Endothelial cell (in vitro differentiated cells): ENCODE results near the gene C12orf75. TPM values are rescaled to one million over a fixed set of nuclear protein-coding genes. Genes with fewer than 3 reads are reported as not detected.

Experiments
- DNase-seq: peaks from one replicate; pipeline ENCODE4 v3.0.0; 2021; ENCODE audit warnings: low spot score
- H3K27ac Mint-ChIP-seq: one replicate; pipeline ENCODE4 v1.8.0; 2021; ENCODE audit warnings: mixed read lengths, inconsistent platforms; ENCODE audit not compliant: unreplicated experiment
- H3K27me3 Mint-ChIP-seq: one replicate; pipeline ENCODE4 v1.8.0; 2021; ENCODE audit warnings: mild to moderate bottlenecking, moderate library complexity, mixed read lengths, inconsistent platforms; ENCODE audit not compliant: unreplicated experiment
- H3K36me3 Mint-ChIP-seq: one replicate; pipeline ENCODE4 v1.8.0; 2021; ENCODE audit warnings: mild to moderate bottlenecking, low read depth, mixed read lengths, inconsistent platforms; ENCODE audit not compliant: unreplicated experiment
- H3K4me1 Mint-ChIP-seq: one replicate; pipeline ENCODE4 v1.8.0; 2021; ENCODE audit warnings: mild to moderate bottlenecking, mixed read lengths, inconsistent platforms; ENCODE audit not compliant: unreplicated experiment
- H3K4me3 Mint-ChIP-seq: one replicate; pipeline ENCODE4 v1.8.0; 2021; ENCODE audit warnings: mild to moderate bottlenecking, mixed read lengths, inconsistent platforms; ENCODE audit not compliant: unreplicated experiment
- H3K9me3 Mint-ChIP-seq: one replicate; pipeline ENCODE4 v1.8.0; 2021; ENCODE audit warnings: mixed read lengths, inconsistent platforms; ENCODE audit not compliant: unreplicated experiment
- total RNA-seq: library from RNA; stranded (reverse); fragmentation: NEBNext Ultra II Directional; extraction: Animal tissue kit (Norgen Biotek cat#: 25700); gene quantifications from one replicate; pipeline ENCODE4 v1.2.1, GENCODE V29; 2021; ENCODE audit not compliant: unreplicated experiment
- TF ChIP-seq, protein P1 (sequence below): fragments of 200-600 bp; sonication (generic); IDR thresholded peaks from one replicate; pipeline ENCODE4 v1.5.0; 2021; ENCODE audit warnings: antibody characterized with exemption; ENCODE audit not compliant: unreplicated experiment

C12orf75 gene
- total RNA-seq, 1 donor from 2014 or later: 24.0 TPM

- H3K4me1 Mint-ChIP-seq: no peaks in the 10 kb centered on the region
- no peak overlapping the region for H3K27ac Mint-ChIP-seq
- no peaks in the 10 kb centered on the region for H3K36me3 Mint-ChIP-seq
- H3K4me3 Mint-ChIP-seq: no peak overlapping the region
- TF ChIP-seq, protein P1, sequence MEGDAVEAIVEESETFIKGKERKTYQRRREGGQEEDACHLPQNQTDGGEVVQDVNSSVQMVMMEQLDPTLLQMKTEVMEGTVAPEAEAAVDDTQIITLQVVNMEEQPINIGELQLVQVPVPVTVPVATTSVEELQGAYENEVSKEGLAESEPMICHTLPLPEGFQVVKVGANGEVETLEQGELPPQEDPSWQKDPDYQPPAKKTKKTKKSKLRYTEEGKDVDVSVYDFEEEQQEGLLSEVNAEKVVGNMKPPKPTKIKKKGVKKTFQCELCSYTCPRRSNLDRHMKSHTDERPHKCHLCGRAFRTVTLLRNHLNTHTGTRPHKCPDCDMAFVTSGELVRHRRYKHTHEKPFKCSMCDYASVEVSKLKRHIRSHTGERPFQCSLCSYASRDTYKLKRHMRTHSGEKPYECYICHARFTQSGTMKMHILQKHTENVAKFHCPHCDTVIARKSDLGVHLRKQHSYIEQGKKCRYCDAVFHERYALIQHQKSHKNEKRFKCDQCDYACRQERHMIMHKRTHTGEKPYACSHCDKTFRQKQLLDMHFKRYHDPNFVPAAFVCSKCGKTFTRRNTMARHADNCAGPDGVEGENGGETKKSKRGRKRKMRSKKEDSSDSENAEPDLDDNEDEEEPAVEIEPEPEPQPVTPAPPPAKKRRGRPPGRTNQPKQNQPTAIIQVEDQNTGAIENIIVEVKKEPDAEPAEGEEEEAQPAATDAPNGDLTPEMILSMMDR: no peak
- DNase-seq: no peak
- H3K9me3 Mint-ChIP-seq: no peaks in the 10 kb centered on the region
- H3K27me3 Mint-ChIP-seq: peaks cover 1% of the 10 kb centered on the region
These were observed 42.0 kb upstream of the C12orf75 start for GRCh38 chr12:105288311-105288996.

- Mint-ChIP-seq H3K27ac (no peak overlapping the region), H3K36me3 (no peaks in the 10 kb centered on the region), H3K4me1 (no peaks in the 10 kb centered on the region), H3K9me3 (no peaks in the 10 kb centered on the region), H3K27me3 (peaks cover 1% of the 10 kb centered on the region), H3K4me3 (no peak overlapping the region)
- TF ChIP-seq, protein P1: no peak
- no peak for DNase-seq
These were observed 41.2 kb upstream of the C12orf75 start for GRCh38 chr12:105289114-105289904.

- TF ChIP-seq, protein P1: no peak
- Mint-ChIP-seq H3K27ac (no peak overlapping the region), H3K4me3 (no peak overlapping the region), H3K4me1 (no peaks in the 10 kb centered on the region), H3K27me3 (peaks cover 1% of the 10 kb centered on the region), H3K36me3 (no peaks in the 10 kb centered on the region), H3K9me3 (no peaks in the 10 kb centered on the region)
- DNase-seq: no peak
These were observed 39.0 kb upstream of the C12orf75 start for GRCh38 chr12:105291531-105291930.

DNA sequence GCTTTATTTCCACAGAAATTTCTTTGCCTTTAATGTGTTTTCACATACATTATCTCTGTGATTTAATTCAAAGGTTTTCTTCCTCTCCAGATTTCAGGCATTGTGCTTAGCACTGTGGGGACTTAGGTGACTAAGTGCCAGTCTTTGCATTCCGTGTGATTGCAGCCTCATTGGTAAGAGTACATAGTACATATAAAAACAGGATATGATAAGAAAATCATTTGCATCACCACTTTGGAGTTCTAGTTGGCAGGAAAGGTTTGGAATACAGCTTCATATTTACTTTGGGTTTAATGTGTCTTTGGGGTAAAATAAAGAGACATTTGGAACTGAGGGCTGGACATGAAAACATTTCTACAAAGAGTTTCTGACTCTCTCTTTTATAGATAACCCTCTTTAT, 37.8 kb upstream of the C12orf75 start:
- Mint-ChIP-seq H3K27ac (no peak overlapping the region), H3K9me3 (peaks cover 3% of the 10 kb centered on the region), H3K4me1 (no peaks in the 10 kb centered on the region), H3K36me3 (peaks cover under 1% of the 10 kb centered on the region), H3K27me3 (peaks cover 1% of the 10 kb centered on the region), H3K4me3 (no peak overlapping the region)
- TF ChIP-seq, protein P1: no peak
- DNase-seq: no peak

DNA sequence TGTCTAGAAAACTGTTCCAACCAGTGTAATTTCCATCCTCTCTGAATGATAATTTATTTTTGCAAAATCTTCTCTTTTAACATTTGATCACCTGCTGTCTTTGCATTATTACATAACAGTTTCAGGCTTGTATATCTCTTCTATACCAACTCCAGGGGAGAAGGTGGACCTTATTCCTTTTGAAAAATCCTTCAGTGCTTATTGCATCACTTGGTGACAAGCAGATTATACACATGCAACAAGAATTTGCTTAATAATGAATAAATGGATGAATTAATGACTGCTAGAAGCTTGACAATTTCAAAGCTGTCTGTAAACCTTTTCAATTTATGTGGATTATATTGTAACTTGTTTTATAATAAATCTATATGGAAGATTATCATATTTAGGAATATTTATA, 37.3 kb upstream of the C12orf75 start:
- TF ChIP-seq, protein P1: no peak
- Mint-ChIP-seq H3K27ac (no peak overlapping the region), H3K4me1 (no peaks in the 10 kb centered on the region), H3K9me3 (peaks cover 7% of the 10 kb centered on the region), H3K36me3 (peaks cover 4% of the 10 kb centered on the region), H3K4me3 (no peak overlapping the region), H3K27me3 (peaks cover 1% of the 10 kb centered on the region)
- DNase-seq: no peak
